ENCODE measurements around the gene ADCYAP1. TPM values are rescaled to one million over a fixed set of nuclear protein-coding genes. Genes with fewer than 3 reads are reported as not detected.
A peak's percentile ranks its signal among the peaks of the same experiment; 100 is the strongest.

The ADCYAP1 gene
- total RNA-seq, 4 donors from 2014 or later = 1.2 to 4.0 (median 2.0) TPM

GRCh38 chr18:905948-906415, 1.3 kb downstream of the ADCYAP1 start:
- Histone ChIP-seq H3K4me1 (peaks cover 37 to 53% (median 52%) of the 10 kb centered on the region in 4 donors), H3K27ac (replicated peaks in 1 of 4) (no peak overlapping the region), H3K9me3 (no peaks in the 10 kb centered on the region), H3K36me3 (no peaks in the 10 kb centered on the region), H3K4me3 (peak overlapping the region in 2 of 4 donors; percentile 50 to 53), H3K27me3 (peaks cover 0 to 99% (median 77%) of the 10 kb centered on the region in 4 donors)
- TF ChIP-seq POLR2AphosphoS5 (IDR thresholded peaks at IDR 0.05) (no peak), EP300 (IDR thresholded peaks at IDR 0.05) (no peak), CTCF (IDR thresholded peaks at IDR 0.05) (no peak), POLR2A (IDR thresholded peaks at IDR 0.05; ENCODE audit: low read depth) (no peak)
- intact Hi-C loops (cut with DNase I) = no loop called here
- WGBS = under 1% methylated on average over 20 of the region's 26 CpGs
- DNase-seq (ENCODE audit: extremely low spot score) = no peak

GRCh38 chr18:906416-907114, 1.9 kb downstream of the ADCYAP1 start:
- 2% methylated on average over 37 of the region's 47 CpGs for WGBS
- TF ChIP-seq POLR2AphosphoS5 (IDR thresholded peaks at IDR 0.05) (no peak), CTCF (IDR thresholded peaks at IDR 0.05) (no peak), POLR2A (IDR thresholded peaks at IDR 0.05; ENCODE audit: low read depth) (no peak), EP300 (IDR thresholded peaks at IDR 0.05) (no peak)
- H3K36me3 ChIP-seq = no peaks in the 10 kb centered on the region
- H3K27ac ChIP-seq (replicated peaks in 1 of 4) = no peak overlapping the region
- H3K4me1 ChIP-seq = peaks cover 37 to 53% (median 52%) of the 10 kb centered on the region in 4 donors
- H3K4me3 ChIP-seq = peak overlapping the region; percentile 44 to 56 (median 52)
- peaks cover 0 to 96% (median 75%) of the 10 kb centered on the region in 4 donors for H3K27me3 ChIP-seq
- intact Hi-C loops (cut with DNase I) = no loop called here
- peak; percentile 24 for DNase-seq (ENCODE audit: extremely low spot score)
- H3K9me3 ChIP-seq = no peaks in the 10 kb centered on the region

GRCh38 chr18:907115-907884, 2.6 kb downstream of the ADCYAP1 start:
- H3K27me3 ChIP-seq = peaks cover 0 to 94% (median 73%) of the 10 kb centered on the region in 4 donors
- peaks cover 37 to 53% (median 52%) of the 10 kb centered on the region in 4 donors for H3K4me1 ChIP-seq
- no peak overlapping the region for H3K27ac ChIP-seq (replicated peaks in 1 of 4)
- H3K9me3 ChIP-seq = no peaks in the 10 kb centered on the region
- DNase-seq (ENCODE audit: extremely low spot score) = peak; percentile 87
- H3K36me3 ChIP-seq = no peaks in the 10 kb centered on the region
- H3K4me3 ChIP-seq = peak overlapping the region; percentile 44 to 56 (median 52)
- TF ChIP-seq POLR2AphosphoS5 (IDR thresholded peaks at IDR 0.05) (no peak), EP300 (IDR thresholded peaks at IDR 0.05) (no peak), POLR2A (IDR thresholded peaks at IDR 0.05; ENCODE audit: low read depth) (no peak), CTCF (IDR thresholded peaks at IDR 0.05) (no peak)
- WGBS = 4% methylated on average over 27 of the region's 75 CpGs
- intact Hi-C loops (cut with DNase I) = no loop called here

GRCh38 chr18:907885-908757, 3.5 kb downstream of the ADCYAP1 start:
- DNase-seq (ENCODE audit: extremely low spot score) = peak; percentile 74
- no peak overlapping the region for H3K27ac ChIP-seq (replicated peaks in 1 of 4)
- intact Hi-C loops (cut with DNase I) = no loop called here
- H3K27me3 ChIP-seq = peaks cover 0 to 93% (median 71%) of the 10 kb centered on the region in 4 donors
- TF ChIP-seq POLR2AphosphoS5 (IDR thresholded peaks at IDR 0.05) = no peak
- no peak for TF ChIP-seq CTCF (IDR thresholded peaks at IDR 0.05)
- TF ChIP-seq EP300 (IDR thresholded peaks at IDR 0.05) = no peak
- no peak for TF ChIP-seq POLR2A (IDR thresholded peaks at IDR 0.05; ENCODE audit: low read depth)
- WGBS = 10% methylated on average over 31 of the region's 55 CpGs
- H3K9me3 ChIP-seq = no peaks in the 10 kb centered on the region
- no peaks in the 10 kb centered on the region for H3K36me3 ChIP-seq
- peak overlapping the region; percentile 44 to 56 (median 52) for H3K4me3 ChIP-seq
- peaks cover 37 to 53% (median 52%) of the 10 kb centered on the region in 4 donors for H3K4me1 ChIP-seq

Measured in esophagus muscularis mucosa (tissue), 4 donors.